Activated naive CD4-positive, alpha-beta T cell treated with anti-CD3 and anti-CD28 coated beads for 36 hours (primary cell): Measurements from ENCODE around the gene NDUFS1. TPM values are rescaled to one million over a fixed set of nuclear protein-coding genes. Genes with fewer than 3 reads are reported as not detected.
A peak's percentile ranks its signal among the peaks of the same experiment; 100 is the strongest.

Source experiments
- CTCF ChIA-PET: fragments of 350-600 bp; sonication (Branson Sonifier 250); formaldehyde crosslinking; loops from one replicate; lab custom pipeline; 2021; ENCODE audit warnings: antibody characterized with exemption; lab: Charles Lee
- DNase-seq: peaks from one replicate; pipeline ENCODE4 v3.0.0-alpha.2; 2020
- H3K27ac Mint-ChIP-seq: one replicate; pipeline ENCODE4 v1.8.0; 2021; ENCODE audit warnings: mild to moderate bottlenecking, mixed read lengths
- H3K27me3 Mint-ChIP-seq: one replicate; pipeline ENCODE4 v1.8.0; 2021; ENCODE audit warnings: low read depth, mixed read lengths
- H3K36me3 Mint-ChIP-seq: one replicate; pipeline ENCODE4 v1.8.0; 2021; ENCODE audit warnings: low read depth, mixed read lengths
- H3K4me1 Mint-ChIP-seq: one replicate; pipeline ENCODE4 v1.8.0; 2021; ENCODE audit warnings: low read depth, mixed read lengths
- H3K4me3 Mint-ChIP-seq: one replicate; pipeline ENCODE4 v1.8.0; 2021; ENCODE audit warnings: mild to moderate bottlenecking, moderate library complexity, mixed read lengths
- H3K9me3 Mint-ChIP-seq: one replicate; pipeline ENCODE4 v1.8.0; 2021; ENCODE audit warnings: mixed read lengths
- intact Hi-C: fragments of 100-400 bp; cut with micrococcal nuclease; formaldehyde crosslinking; loops from one replicate; pipeline ENCODE4 v1.15.1; 2023
- total RNA-seq, 2 experiments: library from RNA; stranded (reverse); gene quantifications; one replicate each; pipeline ENCODE4 v1.2.3, GENCODE V29; 2021

The NDUFS1 gene
- total RNA-seq, 2 experiments from 2014 or later: 81.1 to 83.3 TPM

GRCh38 chr2:206092297-206092696 lies 66.9 kb downstream of the NDUFS1 start:
- intact Hi-C loops: no loop called here
- DNase-seq: no peak
- Mint-ChIP-seq H3K27me3 (no peaks in the 10 kb centered on the region), H3K4me3 (no peak overlapping the region), H3K36me3 (no peaks in the 10 kb centered on the region), H3K27ac (no peak overlapping the region), H3K4me1 (peaks cover 14% of the 10 kb centered on the region), H3K9me3 (no peaks in the 10 kb centered on the region)
- CTCF ChIA-PET: no interaction called here

- Mint-ChIP-seq H3K36me3 (peaks cover 7% of the 10 kb centered on the region), H3K27me3 (no peaks in the 10 kb centered on the region), H3K4me3 (no peak overlapping the region), H3K4me1 (peaks cover 27% of the 10 kb centered on the region), H3K9me3 (no peaks in the 10 kb centered on the region), H3K27ac (no peak overlapping the region)
- DNase-seq: no peak
- CTCF ChIA-PET: interaction anchor here (0.5 to 0.9 kb wide), 6 partner anchors 8 to 486 kb away, joined by 3 to 4 read pairs (median 3); no protein-coding TSS in a partner anchor
- intact Hi-C loops: loop anchor here (5.0 kb wide), 2 partner anchors 679 to 1429 kb away; partner anchors contain the start of genes FASTKD2 and MDH1B
These were observed 71.0 kb downstream of the NDUFS1 start for GRCh38 chr2:206088248-206088647.

- Mint-ChIP-seq H3K4me1 (peaks cover 32% of the 10 kb centered on the region), H3K27ac (peak overlapping the region; percentile 100), H3K36me3 (peaks cover 7% of the 10 kb centered on the region), H3K9me3 (no peaks in the 10 kb centered on the region), H3K4me3 (peak overlapping the region; percentile 97), H3K27me3 (no peaks in the 10 kb centered on the region)
- CTCF ChIA-PET: interaction anchor here (0.5 to 1.2 kb wide), 5 partner anchors 8 to 1723 kb away, joined by 3 to 4 read pairs (median 4); no protein-coding TSS in a partner anchor
- no peak for DNase-seq
- intact Hi-C loops: loop anchor here (1.0 to 5.0 kb wide), 4 partner anchors 56 to 1430 kb away; partner anchors contain the start of genes EEF1B2, FASTKD2, MDH1B and NDUFS1
These were observed 72.4 kb downstream of the NDUFS1 start for GRCh38 chr2:206086716-206087350.

- H3K9me3 Mint-ChIP-seq: no peaks in the 10 kb centered on the region
- H3K27ac Mint-ChIP-seq: peak within 1 kb of the TSS; percentile 100
- DNase-seq: peak; percentile 86
- peaks cover 35% of the 10 kb centered on the region for H3K4me1 Mint-ChIP-seq
- peak within 1 kb of the TSS; percentile 97 for H3K4me3 Mint-ChIP-seq
- intact Hi-C loops: loop anchor here (1.0 to 5.0 kb wide), 4 partner anchors 55 to 1431 kb away; partner anchors contain the start of genes EEF1B2, FASTKD2, MDH1B and NDUFS1
- CTCF ChIA-PET: interaction anchor here (0.7 to 1.2 kb wide), 4 partner anchors 9 to 74 kb away, joined by 3 to 4 read pairs (median 3); partner anchors contain the start of gene EEF1B2
- no peaks in the 10 kb centered on the region for H3K27me3 Mint-ChIP-seq
- H3K36me3 Mint-ChIP-seq: peaks cover 7% of the 10 kb centered on the region
These were observed 73.3 kb downstream of the NDUFS1 start, which contains the start of gene INO80D for GRCh38 chr2:206085742-206086445. INO80D (minus strand) TSS chr2:206086174; CDS start chr2:206063016, 23,158 bp downstream.

DNA sequence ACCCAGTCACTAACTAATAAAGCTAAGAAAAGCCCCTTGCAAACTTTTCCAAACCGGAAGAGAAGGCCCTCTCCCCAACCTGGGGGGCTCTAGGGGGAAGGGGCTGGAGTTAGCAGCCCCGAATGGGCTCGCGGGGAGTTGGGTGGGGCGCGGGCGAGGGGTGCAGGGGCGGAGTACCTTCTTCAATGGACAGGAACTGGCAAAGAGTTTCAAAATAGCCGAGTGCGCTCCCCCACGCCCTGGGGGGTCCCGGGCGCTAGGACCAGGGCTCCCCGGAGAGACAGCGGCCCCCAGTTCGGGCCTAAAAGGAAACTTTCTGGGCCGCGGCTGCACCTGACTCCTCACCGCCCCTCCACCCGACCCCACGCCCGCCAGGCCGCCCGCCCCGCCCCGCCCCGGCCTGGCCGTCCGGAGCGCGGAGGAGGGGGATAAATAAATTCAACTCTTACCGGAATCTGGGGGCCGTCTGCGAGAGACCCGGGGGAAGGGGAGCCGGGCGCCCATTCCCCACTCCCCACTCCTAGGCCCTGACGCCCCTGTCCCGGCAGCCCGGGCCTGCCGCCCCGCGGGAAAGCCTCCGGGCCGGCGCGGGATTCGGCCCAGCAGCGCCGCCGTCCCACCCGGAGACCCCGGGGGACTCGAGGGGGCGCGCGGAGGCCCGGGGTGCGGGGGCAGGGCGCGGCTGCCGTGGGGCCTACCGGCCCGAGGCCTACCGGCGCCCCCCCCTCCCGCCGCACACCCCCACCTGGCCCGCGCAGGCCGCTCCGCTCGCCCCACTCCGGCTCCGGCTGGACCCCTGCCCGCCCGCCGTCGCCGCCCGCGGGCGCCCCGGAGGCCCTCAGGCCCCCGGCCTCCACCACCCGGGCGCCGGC lies 74.1 kb downstream of the NDUFS1 start:
- H3K27me3 Mint-ChIP-seq: no peaks in the 10 kb centered on the region
- DNase-seq: peak; percentile 43
- H3K9me3 Mint-ChIP-seq: no peaks in the 10 kb centered on the region
- peaks cover 7% of the 10 kb centered on the region for H3K36me3 Mint-ChIP-seq
- peaks cover 35% of the 10 kb centered on the region for H3K4me1 Mint-ChIP-seq
- intact Hi-C loops: loop anchor here (5.0 kb wide), 2 partner anchors 682 to 1432 kb away; partner anchors contain the start of genes FASTKD2 and MDH1B
- CTCF ChIA-PET: interaction anchor here (0.7 kb wide), 1 partner anchor 45 kb away, joined by 3 read pairs; no protein-coding TSS in a partner anchor
- peak overlapping the region; percentile 93 for H3K27ac Mint-ChIP-seq
- peak overlapping the region; percentile 97 for H3K4me3 Mint-ChIP-seq

- H3K27me3 Mint-ChIP-seq: no peaks in the 10 kb centered on the region
- peak; percentile 40 for DNase-seq
- intact Hi-C loops: no loop called here
- H3K9me3 Mint-ChIP-seq: no peaks in the 10 kb centered on the region
- peak overlapping the region; percentile 93 for H3K27ac Mint-ChIP-seq
- CTCF ChIA-PET: interaction anchor here (0.6 to 1.0 kb wide), 2 partner anchors 60 to 61 kb away, joined by 3 read pairs; no protein-coding TSS in a partner anchor
- H3K4me3 Mint-ChIP-seq: peak overlapping the region; percentile 95
- H3K4me1 Mint-ChIP-seq: peaks cover 39% of the 10 kb centered on the region
- peaks cover 7% of the 10 kb centered on the region for H3K36me3 Mint-ChIP-seq
These were observed 74.8 kb downstream of the NDUFS1 start for GRCh38 chr2:206084439-206084869.

GRCh38 chr2:206083602-206084438 lies 75.4 kb downstream of the NDUFS1 start:
- intact Hi-C loops: no loop called here
- no peaks in the 10 kb centered on the region for H3K27me3 Mint-ChIP-seq
- H3K27ac Mint-ChIP-seq: peak overlapping the region; percentile 93
- H3K9me3 Mint-ChIP-seq: no peaks in the 10 kb centered on the region
- peak overlapping the region; percentile 95 for H3K4me3 Mint-ChIP-seq
- peaks cover 38% of the 10 kb centered on the region for H3K4me1 Mint-ChIP-seq
- CTCF ChIA-PET: interaction anchor here (0.6 to 1.0 kb wide), 3 partner anchors 54 to 61 kb away, joined by 3 read pairs; no protein-coding TSS in a partner anchor
- DNase-seq: peak; percentile 32
- H3K36me3 Mint-ChIP-seq: peaks cover 7% of the 10 kb centered on the region

- no peaks in the 10 kb centered on the region for H3K9me3 Mint-ChIP-seq
- no peak overlapping the region for H3K4me3 Mint-ChIP-seq
- no peak for DNase-seq
- peaks cover 40% of the 10 kb centered on the region for H3K4me1 Mint-ChIP-seq
- H3K27ac Mint-ChIP-seq: no peak overlapping the region
- CTCF ChIA-PET: no interaction called here
- H3K36me3 Mint-ChIP-seq: peaks cover 9% of the 10 kb centered on the region
- intact Hi-C loops: no loop called here
- no peaks in the 10 kb centered on the region for H3K27me3 Mint-ChIP-seq
These were observed 76.9 kb downstream of the NDUFS1 start for GRCh38 chr2:206082298-206082843.

- Mint-ChIP-seq H3K36me3 (peaks cover 6% of the 10 kb centered on the region), H3K4me1 (peaks cover 36% of the 10 kb centered on the region), H3K4me3 (no peak overlapping the region), H3K27ac (no peak overlapping the region), H3K27me3 (no peaks in the 10 kb centered on the region), H3K9me3 (no peaks in the 10 kb centered on the region)
- CTCF ChIA-PET: no interaction called here
- no peak for DNase-seq
- intact Hi-C loops: no loop called here
These were observed 78.3 kb downstream of the NDUFS1 start for GRCh38 chr2:206080927-206081326.

GRCh38 chr2:206079699-206080465 lies 79.4 kb downstream of the NDUFS1 start:
- CTCF ChIA-PET: interaction anchor here (0.6 to 1.5 kb wide), 3 partner anchors 8 to 144 kb away, joined by 3 to 4 read pairs (median 4); no protein-coding TSS in a partner anchor
- intact Hi-C loops: no loop called here
- H3K9me3 Mint-ChIP-seq: no peaks in the 10 kb centered on the region
- DNase-seq: no peak
- H3K4me3 Mint-ChIP-seq: no peak overlapping the region
- no peaks in the 10 kb centered on the region for H3K27me3 Mint-ChIP-seq
- no peak overlapping the region for H3K27ac Mint-ChIP-seq
- H3K4me1 Mint-ChIP-seq: peaks cover 39% of the 10 kb centered on the region
- peaks cover 6% of the 10 kb centered on the region for H3K36me3 Mint-ChIP-seq
